Colon (tissue), 2 donors: Measurements from ENCODE around the gene NTNG2.
"Not testable (repeated sequence)": the region's sequence is repeated elsewhere in the genome, so short reads cannot be mapped to it uniquely, and the experiment has no call there.

ENCODE experiments used
- FAIRE-seq: peaks from 2 replicates; lab custom pipeline; 2012; peaks lifted over from hg19 to GRCh38; lab: Jason Lieb, UNC
- donor health status: control.
- donor health status: control.

The NTNG2 gene

GRCh38 chr9:132266017-132266416 is 104.2 kb downstream of the NTNG2 start:
- no peak for FAIRE-seq

- no peak for FAIRE-seq
These were observed 105.8 kb downstream of the NTNG2 start for GRCh38 chr9:132267660-132268059.

GRCh38 chr9:132268725-132269352 is 107.0 kb downstream of the NTNG2 start:
- FAIRE-seq: no peak

- FAIRE-seq: not testable (repeated sequence)
These were observed 108.1 kb downstream of the NTNG2 start for GRCh38 chr9:132269704-132270516.

- FAIRE-seq: no peak
These were observed 113.0 kb downstream of the NTNG2 start for GRCh38 chr9:132274861-132275260.

- no peak for FAIRE-seq
These were observed 121.3 kb downstream of the NTNG2 start for GRCh38 chr9:132283165-132283564.

GRCh38 chr9:132283863-132284262 is 122.0 kb downstream of the NTNG2 start:
- no peak for FAIRE-seq

- FAIRE-seq: no peak
These were observed 125.5 kb downstream of the NTNG2 start for GRCh38 chr9:132287256-132287760.

GRCh38 chr9:132288361-132288760 is 126.5 kb downstream of the NTNG2 start:
- no peak for FAIRE-seq

GRCh38 chr9:132288966-132289365 is 127.1 kb downstream of the NTNG2 start:
- no peak for FAIRE-seq

- FAIRE-seq: no peak
These were observed 131.4 kb downstream of the NTNG2 start for GRCh38 chr9:132293145-132293721.
